OCI-LY1 (cell line): Measurements from ENCODE around the gene ZNF778.
"Not testable (repeated sequence)": the region's sequence is repeated elsewhere in the genome, so short reads cannot be mapped to it uniquely, and the experiment has no call there.

Experiments used
- H2AFZ ChIP-seq: fragments of 200-600 bp; sonication (generic), shearing (Covaris generic); 2 replicates; pipeline ENCODE4 v1.6.0; 2014; ENCODE audit warnings: antibody characterized with exemption, mild to moderate bottlenecking, low read length
- H3F3A ChIP-seq: fragments of 200-600 bp; sonication (generic), shearing (Covaris generic); 2 replicates; pipeline ENCODE4 v1.6.0; 2014; ENCODE audit warnings: mild to moderate bottlenecking, antibody characterized with exemption, low read length, moderate library complexity; ENCODE audit not compliant: insufficient read depth
- H3K27ac ChIP-seq: fragments of 200-600 bp; sonication (generic); 2 replicates; pipeline ENCODE4 v1.5.1; 2014; ENCODE audit warnings: low read length, mixed run types, mild to moderate bottlenecking, low read depth; ENCODE audit not compliant: poor library complexity, severe bottlenecking
- H3K27me3 ChIP-seq: fragments of 200-600 bp; sonication (generic); 2 replicates; pipeline ENCODE4 v1.6.0; 2014; ENCODE audit warnings: antibody characterized with exemption, mild to moderate bottlenecking, low read length, moderate library complexity; ENCODE audit not compliant: insufficient read depth
- H3K36me3 ChIP-seq: fragments of 200-600 bp; sonication (generic); 2 replicates; pipeline ENCODE4 v1.6.1; 2014; ENCODE audit warnings: mild to moderate bottlenecking, antibody characterized with exemption, low read length, moderate library complexity, mixed read lengths; ENCODE audit not compliant: insufficient read depth
- H3K4me1 ChIP-seq: fragments of 200-600 bp; sonication (generic); 2 replicates; pipeline ENCODE4 v1.5.1; 2014; ENCODE audit warnings: mild to moderate bottlenecking, low read length, moderate library complexity; ENCODE audit not compliant: insufficient read depth, severe bottlenecking
- H3K4me2 ChIP-seq: fragments of 200-600 bp; sonication (generic), shearing (Covaris generic); 2 replicates; pipeline ENCODE4 v1.6.1; 2014; ENCODE audit warnings: low read length
- H3K4me3 ChIP-seq: fragments of 200-600 bp; sonication (generic); 2 replicates; pipeline ENCODE4 v1.5.1; 2014; ENCODE audit warnings: low read length, low read depth, mild to moderate bottlenecking, mixed read lengths; ENCODE audit not compliant: poor library complexity, severe bottlenecking
- H3K79me2 ChIP-seq: fragments of 200-600 bp; shearing (Covaris generic); 2 replicates; pipeline ENCODE4 v1.6.1; 2016; ENCODE audit warnings: mixed run types, low read length, mixed read lengths; ENCODE audit not compliant: insufficient read depth
- H3K9ac ChIP-seq: fragments of 200-600 bp; sonication (generic), shearing (Covaris generic); 2 replicates; pipeline ENCODE4 v1.6.1; 2014; ENCODE audit warnings: mild to moderate bottlenecking, low read length, mixed read lengths
- H3K9me2 ChIP-seq: fragments of 200-600 bp; sonication (generic), shearing (Covaris generic); 2 replicates; pipeline ENCODE4 v1.6.1; 2014; ENCODE audit warnings: low read depth, mild to moderate bottlenecking, low read length, mixed read lengths
- H3K9me3 ChIP-seq: fragments of 200-600 bp; shearing (Covaris generic); 2 replicates; pipeline ENCODE4 v1.6.1; 2014; ENCODE audit warnings: low read length, mixed read lengths
- H4K20me1 ChIP-seq: fragments of 200-600 bp; sonication (generic), shearing (Covaris generic); 2 replicates; pipeline ENCODE4 v1.6.0; 2016; ENCODE audit warnings: mild to moderate bottlenecking, low read length; ENCODE audit not compliant: insufficient read depth
- CTCF ChIP-seq: fragments of 200-600 bp; sonication (generic), shearing (Covaris generic); IDR thresholded peaks from 2 replicates; pipeline ENCODE4 v1.5.1; 2017; ENCODE audit warnings: mild to moderate bottlenecking, antibody characterized with exemption, low read length, moderate library complexity, mixed read lengths
- EZH2 ChIP-seq: fragments of 200-600 bp; sonication (generic), shearing (Covaris generic); IDR thresholded peaks from 2 replicates; pipeline ENCODE4 v1.8.0; 2017; ENCODE audit warnings: borderline replicate concordance, mixed run types, mild to moderate bottlenecking, antibody characterized with exemption, low read length, moderate library complexity, mixed read lengths

Gene ZNF778

GRCh38 chr16:89257281-89257731 lies 39.8 kb downstream of the ZNF778 start:
- Histone ChIP-seq H3K9me2 (no peaks in the 10 kb centered on the region), H2AFZ (no peak overlapping the region), H4K20me1 (no peaks in the 10 kb centered on the region), H3F3A (no peaks in the 10 kb centered on the region), H3K4me2 (no peak overlapping the region), H3K27me3 (no peaks in the 10 kb centered on the region), H3K9me3 (no peaks in the 10 kb centered on the region), H3K4me1 (no peaks in the 10 kb centered on the region), H3K9ac (no peak overlapping the region), H3K4me3 (no peak overlapping the region), H3K27ac (no peak overlapping the region), H3K79me2 (no peaks in the 10 kb centered on the region), H3K36me3 (no peaks in the 10 kb centered on the region)
- no peak for TF ChIP-seq EZH2
- TF ChIP-seq CTCF: no peak

DNA sequence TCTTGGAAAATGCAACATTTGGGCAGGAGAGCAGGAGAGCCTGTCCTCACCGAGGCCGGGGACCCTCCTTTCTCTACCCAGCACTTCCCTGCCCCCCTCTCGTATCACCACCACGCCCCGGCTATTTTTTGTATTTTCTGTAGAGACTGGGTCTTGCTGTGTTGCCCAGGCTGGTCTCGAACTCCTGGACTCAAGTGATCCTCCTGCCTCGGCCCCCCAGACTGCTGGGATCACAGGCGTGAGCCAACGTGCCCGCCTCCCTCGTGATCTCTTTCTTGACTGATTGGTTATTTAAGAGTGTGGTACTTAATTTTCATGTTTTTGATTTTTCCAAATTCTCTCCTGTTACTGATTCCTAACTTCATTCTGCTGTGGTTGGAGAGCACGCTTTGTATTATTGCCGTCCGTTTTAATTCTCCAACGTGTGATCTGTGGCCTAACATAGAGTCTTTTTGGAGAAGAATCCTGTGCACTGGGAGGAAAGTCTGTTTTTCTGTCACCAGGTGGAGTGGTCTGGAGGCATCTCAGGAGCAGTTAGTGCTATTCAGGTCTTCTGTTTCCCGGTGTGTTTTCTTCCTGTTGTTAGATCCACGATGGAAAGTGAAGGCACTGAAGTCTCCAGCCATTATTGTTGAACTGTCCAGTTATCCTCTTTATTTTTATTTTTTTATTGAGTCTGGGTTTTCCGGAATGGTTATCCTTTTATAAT lies 40.4 kb downstream of the ZNF778 start:
- Histone ChIP-seq H3K9ac (no peak overlapping the region), H3F3A (no peaks in the 10 kb centered on the region), H3K27ac (no peak overlapping the region), H3K27me3 (no peaks in the 10 kb centered on the region), H3K4me1 (no peaks in the 10 kb centered on the region), H3K4me3 (no peak overlapping the region), H3K9me2 (no peaks in the 10 kb centered on the region), H3K36me3 (no peaks in the 10 kb centered on the region), H3K4me2 (no peak overlapping the region), H2AFZ (no peak overlapping the region), H3K79me2 (no peaks in the 10 kb centered on the region), H3K9me3 (no peaks in the 10 kb centered on the region), H4K20me1 (no peaks in the 10 kb centered on the region)
- no peak for TF ChIP-seq CTCF
- TF ChIP-seq EZH2: no peak

DNA sequence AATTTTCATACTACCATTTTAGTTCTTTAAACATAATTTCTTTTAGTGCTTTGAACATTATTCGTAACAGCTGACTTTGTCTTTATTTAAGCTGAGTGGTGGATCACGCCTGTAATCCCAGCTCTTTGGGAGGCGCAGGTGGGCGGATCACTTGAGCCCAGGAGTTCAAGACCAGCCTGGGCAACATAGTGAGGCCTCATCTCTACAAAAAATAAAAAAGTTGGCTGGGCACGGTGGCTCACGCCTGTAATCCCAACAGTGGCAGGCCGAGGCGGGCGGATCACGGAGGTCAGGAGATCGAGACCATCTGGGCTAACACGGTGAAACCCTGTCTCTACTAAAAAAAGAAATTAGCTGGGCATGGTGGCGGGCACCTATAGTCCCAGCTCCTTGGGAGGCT lies 42.4 kb downstream of the ZNF778 start:
- not testable (repeated sequence) for H2AFZ ChIP-seq, H3K36me3 ChIP-seq, H3K9ac ChIP-seq, H3K9me3 ChIP-seq, H3F3A ChIP-seq, H3K4me1 ChIP-seq, H3K9me2 ChIP-seq, H3K4me3 ChIP-seq, H3K79me2 ChIP-seq, H3K27ac ChIP-seq, H4K20me1 ChIP-seq, H3K4me2 ChIP-seq, H3K27me3 ChIP-seq
